Suppressor macrophage treated with lipopolysaccharide for 1 hour (primary cell): ENCODE results near the gene SAV1.

Source experiments
- DNase-seq, 3 donors: peaks; one replicate each; pipeline ENCODE4 v3.0.0-alpha.2; 2020 to 2022

SAV1 gene

DNA sequence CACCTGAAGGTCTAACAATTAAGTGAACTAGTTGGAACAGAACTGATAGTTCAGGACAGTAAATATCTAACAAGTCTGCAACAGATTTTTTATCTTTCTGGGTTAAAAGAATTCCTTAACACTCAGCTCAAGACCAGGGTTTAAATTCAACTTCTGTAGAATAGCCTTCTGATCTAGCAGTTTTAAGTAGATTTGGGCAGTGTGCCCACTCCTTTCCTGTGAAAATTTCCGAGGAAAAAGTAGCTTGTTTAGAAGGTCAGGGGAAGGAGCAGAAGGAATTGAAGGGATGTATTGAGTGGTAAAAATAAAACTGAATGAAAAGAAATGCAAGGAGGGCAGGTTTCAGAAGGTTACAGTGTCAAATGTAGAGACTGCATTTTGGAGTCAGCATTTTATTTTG is 62.3 kb downstream of the SAV1 start:
- DNase-seq, result no peak

DNA sequence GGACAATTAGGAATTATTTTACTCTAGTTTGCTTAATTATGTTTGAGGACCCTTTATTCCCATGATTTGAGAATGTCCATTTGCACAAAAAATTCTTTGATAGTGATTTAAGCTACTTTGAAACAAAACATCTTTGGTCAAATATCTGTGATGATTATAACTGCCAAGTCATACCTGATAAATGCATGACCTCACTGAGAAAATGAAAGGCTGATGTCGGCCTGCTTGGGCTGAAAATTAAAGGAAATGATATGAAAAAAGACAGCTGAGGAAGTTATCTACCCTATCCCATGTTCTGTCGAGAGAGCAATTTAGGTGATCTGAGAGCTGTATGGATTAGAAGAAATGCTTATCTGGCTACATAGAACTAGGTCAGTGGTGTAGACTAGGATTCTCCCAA is 64.5 kb downstream of the SAV1 start:
- DNase-seq, result no peak

DNA sequence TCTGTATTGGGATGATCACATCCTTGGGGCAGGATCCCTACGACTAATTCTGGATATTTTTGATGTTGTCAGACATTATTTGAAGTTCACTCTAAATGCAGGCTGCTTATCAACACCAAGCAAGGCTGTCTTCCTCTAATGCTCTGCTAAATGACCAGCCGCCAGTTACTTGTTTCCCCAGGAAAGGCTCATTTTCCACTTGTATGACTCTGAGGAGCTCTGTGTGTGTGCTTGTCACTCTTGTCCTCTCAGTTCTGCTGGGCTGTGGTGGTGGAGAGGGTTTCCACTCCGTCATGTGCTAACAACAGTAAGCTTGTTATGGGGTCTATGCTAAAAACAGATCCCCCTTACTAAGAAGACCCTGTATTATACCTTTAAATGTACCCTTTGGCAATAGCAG is 66.1 kb downstream of the SAV1 start:
- no peak for DNase-seq

DNA sequence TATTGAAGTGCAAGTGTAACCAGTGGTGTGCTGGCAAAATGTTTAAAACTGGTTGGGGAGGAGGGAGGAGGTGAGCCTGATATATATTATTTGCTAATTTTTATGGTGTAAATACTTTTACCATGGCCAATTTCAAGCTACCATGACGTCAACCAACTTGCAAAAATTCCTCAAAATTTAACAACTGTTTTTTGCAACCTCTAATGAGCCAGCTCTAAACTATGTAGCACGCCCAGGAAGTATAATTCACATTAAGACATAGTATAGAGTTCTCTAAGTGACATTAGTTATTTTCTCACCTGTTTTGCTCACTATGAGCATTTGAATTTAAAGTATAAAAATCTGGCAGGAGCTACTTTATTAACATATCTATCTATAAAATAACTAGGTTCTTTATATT is 66.7 kb downstream of the SAV1 start:
- DNase-seq, result no peak

DNA sequence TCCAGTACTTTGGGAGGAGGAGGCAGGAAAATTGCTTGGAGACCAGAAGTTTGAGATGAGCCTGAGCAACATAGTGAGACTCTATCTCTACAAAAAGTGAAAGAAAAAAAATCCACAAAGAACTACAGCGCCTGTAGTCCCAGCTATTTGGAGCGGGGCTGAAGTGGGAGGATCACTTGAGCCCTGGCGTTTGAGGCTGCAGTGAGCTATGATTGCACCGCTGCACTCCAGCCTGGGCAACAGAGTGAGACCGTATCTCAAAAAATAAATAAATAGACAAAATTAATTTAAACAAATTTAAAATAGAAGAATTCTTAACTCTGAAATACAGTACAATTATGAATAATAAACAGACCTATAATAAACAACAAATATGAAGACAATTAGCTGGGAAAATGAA is 67.3 kb downstream of the SAV1 start:
- DNase-seq, result no peak

DNA sequence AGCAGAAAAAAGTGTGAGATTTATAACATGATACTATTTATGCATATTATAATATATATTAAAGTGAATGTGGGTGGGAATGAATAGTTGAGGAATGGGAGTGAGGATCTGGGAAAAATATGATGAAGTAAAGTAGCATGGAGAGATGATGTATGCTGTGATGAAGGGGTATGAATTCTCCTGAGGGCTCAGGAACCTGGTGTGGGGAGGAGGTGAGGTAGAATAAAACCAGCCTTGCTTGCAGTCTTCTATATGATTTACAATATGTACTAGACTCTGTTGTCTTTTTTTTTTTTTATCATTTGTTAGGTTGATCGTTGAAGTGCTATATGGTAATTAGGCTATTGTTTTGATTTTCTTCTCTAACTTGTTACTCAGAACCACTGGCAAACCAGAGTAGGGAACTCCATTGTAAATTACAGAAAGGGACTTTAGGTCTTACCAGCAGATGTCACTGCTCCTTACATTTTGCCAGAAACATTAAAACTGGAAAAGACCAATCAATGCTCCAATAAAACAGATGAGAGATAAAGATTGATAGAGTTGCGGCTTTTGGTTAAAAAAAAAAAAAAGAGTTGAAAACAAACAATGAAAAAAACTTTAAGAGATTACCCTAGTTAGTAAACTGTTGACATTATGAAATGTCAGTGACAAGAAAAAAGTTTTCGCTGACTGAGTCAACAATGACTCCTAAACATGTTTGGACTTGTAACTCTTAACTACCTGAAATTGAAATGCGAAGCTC is 68.2 kb downstream of the SAV1 start:
- peak; percentile 24 to 46 (median 33) for DNase-seq

DNA sequence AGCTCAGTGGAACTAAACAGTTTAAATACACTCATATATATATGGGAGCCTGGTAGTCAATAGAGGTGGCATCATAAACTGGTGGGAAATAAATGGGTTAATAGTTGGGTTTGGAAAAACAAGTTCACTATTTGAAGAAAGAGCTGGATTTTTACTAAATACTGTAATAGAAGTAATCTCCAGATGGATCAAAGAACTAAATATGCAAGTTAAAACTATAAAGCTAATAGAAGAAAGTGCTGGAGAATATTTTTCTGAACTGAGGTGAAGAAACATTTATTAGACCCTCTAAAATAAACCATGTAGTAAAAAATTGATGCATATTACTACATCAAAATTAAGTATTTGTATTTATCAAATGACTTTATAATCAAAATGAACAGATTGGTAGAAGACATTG is 69.3 kb downstream of the SAV1 start:
- no peak for DNase-seq

DNA sequence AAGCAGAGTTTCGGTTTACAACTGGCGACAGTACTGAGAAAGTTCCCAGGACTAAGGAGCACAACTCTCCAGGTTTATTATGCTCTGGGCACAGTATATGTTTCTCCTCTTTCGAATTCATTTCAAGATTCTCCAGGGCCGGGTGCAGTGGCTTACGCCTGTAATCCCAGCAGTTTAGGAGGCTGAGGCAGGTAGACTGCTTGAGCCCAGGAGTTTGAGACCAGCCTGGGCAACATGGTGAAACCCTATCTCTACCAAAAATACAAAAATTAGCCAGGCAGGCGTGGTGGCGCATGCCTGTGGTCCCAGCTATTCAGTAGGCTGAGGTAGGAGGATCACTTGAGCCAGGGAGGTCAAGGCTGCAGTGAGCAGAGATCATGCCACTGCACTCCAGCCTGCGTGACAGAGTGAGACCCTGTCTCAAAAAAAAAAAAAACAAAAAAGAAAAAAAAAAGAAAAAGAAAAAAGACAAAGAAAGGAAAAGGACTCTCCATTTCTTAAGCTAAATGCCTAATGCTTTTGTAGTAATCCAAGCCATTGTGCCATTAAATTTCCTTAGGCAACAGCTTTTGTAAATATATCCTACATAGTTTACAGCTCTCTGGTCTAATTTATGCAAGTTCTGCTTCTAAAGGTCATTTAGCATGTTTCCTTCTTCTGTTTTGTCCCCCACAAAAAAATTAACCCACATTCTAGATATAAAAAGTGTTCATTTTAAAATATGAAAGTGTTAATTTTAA is 73.4 kb downstream of the SAV1 start:
- DNase-seq, result no peak

DNA sequence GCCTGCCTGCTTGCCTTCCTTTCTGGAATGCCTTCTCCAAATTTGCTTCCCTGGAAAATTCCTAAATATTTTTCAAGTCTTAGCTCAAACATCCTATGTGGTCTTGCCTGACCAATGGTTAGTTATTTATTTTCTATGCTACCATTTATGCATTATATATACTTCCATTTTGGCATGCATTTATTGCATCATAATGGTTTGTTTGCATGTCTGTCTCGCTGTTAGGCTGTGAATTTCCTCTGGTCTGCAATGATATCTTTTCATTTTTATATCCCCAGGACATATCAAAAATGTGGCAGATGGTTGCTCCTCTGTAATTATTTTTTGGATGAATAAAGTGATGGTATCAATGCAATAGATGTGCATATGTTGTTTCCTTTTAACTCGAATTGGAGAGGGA is 77.6 kb downstream of the SAV1 start:
- no peak for DNase-seq
